Small intestine (tissue), 4 donors: Measurements from ENCODE around the gene DESI2. TPM values are rescaled to one million over a fixed set of nuclear protein-coding genes. Genes with fewer than 3 reads are reported as not detected.

Experiments
- polyA plus RNA-seq, 4 donors: library from polyadenylated mRNA; stranded (reverse) in 3 of 4; unstranded in 1 of 4; fragments of 200-250 nt in 3 of 4; fragments of 120-200 nt in 1 of 4; gene quantifications; one replicate each; pipeline versions ENCODE4 v1.2.1 to v1.2.3, GENCODE V29; 2013
- donor health status: healthy with polysubstance abuse.
- donor health status: Bipolar disorder and iron deficiency.
- donor health status: healthy.

Gene DESI2
- polyA plus RNA-seq, 4 donors = 14.1 to 21.4 (median 17.7) TPM

Other genes with a start within 250 kb of the DESI2 start
- gene ADSS2, start 201.2 kb upstream of the DESI2 start, polyA plus RNA-seq = 10 to 100 TPM; 18.1 to 56.2 (median 27.0) TPM
- under 1 TPM in 2 of 4 donors, not detected in 2; 0.19 to 0.74 TPM for gene CATSPERE, start 191.9 kb upstream of the DESI2 start, polyA plus RNA-seq
- gene COX20, start 182.5 kb downstream of the DESI2 start, polyA plus RNA-seq = 10 to 100 TPM; 37.1 to 72.1 (median 57.3) TPM
- gene HNRNPU, start 211.4 kb downstream of the DESI2 start, polyA plus RNA-seq = 100 to 1,000 TPM in 3 of 4 donors, 10 to 100 TPM in 1; 84.8 to 395 (median 151) TPM